ENCODE results near the gene PIPOX.

GRCh38 chr17:29038085-29038795, 4.7 kb upstream of the PIPOX start:
- no peak for TF ChIP-seq POLR2A (IDR thresholded peaks at IDR 0.05; ENCODE audit: low read length)
- TF ChIP-seq GATA1 (IDR thresholded peaks at IDR 0.05; ENCODE audit: low read depth, low read length) = no peak
